ENCODE measurements around the gene ADGRL3.
"Not testable (repeated sequence)": the region's sequence is repeated elsewhere in the genome, so short reads cannot be mapped to it uniquely, and the experiment has no call there.

The ADGRL3 gene

DNA sequence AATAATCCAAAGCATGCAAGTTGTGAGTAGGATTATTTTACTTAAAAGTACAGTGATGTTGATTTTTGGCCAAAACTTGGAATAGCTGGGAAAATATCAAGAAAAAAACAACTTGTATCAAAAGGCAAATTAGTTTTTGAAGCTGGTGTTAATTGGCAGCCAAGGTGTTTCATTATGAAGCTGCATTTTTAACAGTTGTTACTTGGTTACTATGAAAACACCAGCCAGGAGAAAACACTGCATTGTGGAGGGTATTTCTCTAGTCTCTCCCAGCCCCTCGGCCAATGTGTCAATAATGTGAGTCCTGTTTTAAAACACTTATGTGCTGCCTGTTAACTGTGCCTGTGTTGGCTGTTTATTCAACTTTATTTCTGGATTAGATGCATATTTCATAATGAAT is 733.4 kb downstream of the ADGRL3 start:
- DNase-seq, result no peak

DNA sequence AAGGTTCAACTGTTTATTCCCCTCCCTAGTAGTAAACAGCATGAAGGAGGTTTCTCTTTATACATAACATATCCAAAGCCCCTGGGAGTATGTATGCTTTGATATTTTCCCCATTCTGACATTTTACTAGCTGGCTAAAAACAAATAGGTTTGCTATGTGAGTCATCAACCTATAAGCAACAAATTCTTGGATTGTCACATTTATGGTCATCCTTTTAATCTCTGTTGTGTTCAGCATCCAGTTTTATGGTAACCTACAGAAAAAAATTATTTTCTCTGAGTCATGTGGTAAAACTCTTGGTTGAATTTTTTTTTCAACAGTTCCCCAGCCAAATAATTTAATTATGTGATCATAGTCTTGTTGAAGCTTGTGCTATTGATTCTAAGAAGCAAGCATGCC is 734.1 kb downstream of the ADGRL3 start:
- DNase-seq, result no peak

DNA sequence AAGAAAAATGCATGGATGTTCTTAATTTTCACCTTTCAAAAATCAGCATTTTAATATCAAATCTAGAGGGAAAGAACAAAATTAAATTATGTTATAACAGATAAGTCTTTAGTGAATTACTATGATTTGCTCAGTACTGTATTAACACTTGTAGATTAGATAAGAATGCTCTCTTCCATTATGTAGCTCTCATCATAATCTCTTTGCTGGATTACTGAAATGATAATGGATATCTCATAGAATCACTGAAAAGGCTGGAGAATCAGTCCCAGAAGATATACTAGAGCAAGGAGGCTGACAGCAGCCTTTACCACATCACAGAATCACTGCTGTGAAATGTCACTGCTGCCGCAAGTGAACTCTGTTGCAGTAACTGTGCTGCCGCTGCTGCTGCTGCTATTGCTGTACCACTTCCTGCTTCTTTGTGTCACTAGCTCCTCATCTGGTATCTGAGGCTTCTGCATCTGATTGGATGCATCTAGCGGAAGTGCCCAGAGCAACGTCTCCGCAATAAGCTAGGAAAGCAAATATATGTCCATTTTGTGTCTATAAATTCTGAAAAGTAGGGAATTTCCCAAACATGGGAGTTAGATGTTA is 738.2 kb downstream of the ADGRL3 start:
- no peak for DNase-seq

DNA sequence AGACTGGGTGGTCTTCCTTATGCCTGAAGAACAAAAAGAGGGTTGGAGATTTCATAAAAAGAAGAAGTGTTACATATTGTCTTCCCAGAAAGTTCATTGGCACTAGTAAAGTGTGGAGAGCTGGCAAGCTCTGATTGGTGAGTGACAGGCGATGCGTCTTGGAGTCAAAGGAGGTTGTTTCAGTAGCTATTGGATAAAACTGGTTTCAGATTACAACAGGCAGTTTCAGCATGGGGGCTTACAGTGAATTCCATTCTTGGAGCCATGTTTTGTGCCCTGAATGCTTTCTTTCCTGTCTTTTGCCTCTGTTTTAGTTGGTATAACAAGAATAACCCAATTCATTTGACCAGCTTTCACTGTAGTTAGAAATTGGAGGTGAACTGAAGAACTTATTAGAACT is 750.5 kb downstream of the ADGRL3 start:
- no peak for DNase-seq

DNA sequence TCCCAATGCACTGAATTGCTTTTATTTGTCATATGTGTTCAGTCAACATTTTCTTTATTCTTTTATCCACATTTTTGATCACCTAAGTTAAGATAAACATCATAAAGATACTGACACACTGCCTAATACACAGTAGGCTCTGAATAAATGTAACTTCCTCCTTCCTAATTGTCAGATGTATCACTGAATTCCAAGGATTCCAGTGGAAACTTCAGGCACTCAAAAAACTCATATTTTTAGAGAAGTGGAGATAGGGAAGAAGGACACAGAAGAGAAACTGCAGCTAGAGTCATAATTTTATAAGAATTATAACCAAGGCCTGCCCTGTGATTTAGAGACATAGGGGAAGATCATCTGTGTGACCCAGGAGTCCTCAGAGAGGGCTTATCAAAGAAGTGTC is 753.3 kb downstream of the ADGRL3 start:
- no peak for DNase-seq

DNA sequence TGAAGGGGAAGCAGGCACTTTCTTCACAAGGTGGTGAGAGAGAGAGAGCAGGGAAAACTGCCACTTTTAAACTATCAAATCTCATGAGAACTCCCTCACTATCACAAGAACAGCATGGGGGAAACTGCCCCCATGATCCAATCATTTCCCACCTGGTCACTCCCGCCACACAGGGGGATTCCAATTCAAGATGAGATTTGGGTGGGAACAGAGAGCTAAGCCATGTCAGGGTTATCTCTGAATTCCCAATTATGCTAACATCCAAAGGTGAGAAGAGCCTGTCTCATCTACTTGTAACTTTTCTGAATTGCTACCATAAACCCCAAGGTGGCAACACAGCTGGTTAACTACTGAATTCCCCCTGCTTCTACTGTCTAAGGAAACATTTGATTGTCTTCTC is 758.5 kb downstream of the ADGRL3 start:
- no peak for DNase-seq

DNA sequence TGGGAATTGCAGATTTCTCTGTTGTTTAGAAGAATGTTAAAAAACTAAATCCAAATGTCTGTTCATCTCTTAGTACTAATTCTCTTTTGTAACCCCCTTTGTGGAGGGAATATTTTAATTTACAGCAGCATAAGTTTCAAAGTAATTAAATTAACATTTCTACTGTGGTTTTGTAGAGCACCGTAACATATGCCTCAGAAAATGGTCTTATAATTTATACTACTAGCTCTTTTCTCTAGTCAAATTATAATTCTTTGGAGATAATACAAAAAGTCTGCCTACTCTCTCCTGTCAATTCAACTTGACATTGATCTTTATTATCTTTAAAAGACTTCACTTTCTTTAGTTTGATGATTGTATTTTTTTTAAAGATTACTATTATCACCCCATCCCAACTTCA is 759.0 kb downstream of the ADGRL3 start:
- no peak for DNase-seq

DNA sequence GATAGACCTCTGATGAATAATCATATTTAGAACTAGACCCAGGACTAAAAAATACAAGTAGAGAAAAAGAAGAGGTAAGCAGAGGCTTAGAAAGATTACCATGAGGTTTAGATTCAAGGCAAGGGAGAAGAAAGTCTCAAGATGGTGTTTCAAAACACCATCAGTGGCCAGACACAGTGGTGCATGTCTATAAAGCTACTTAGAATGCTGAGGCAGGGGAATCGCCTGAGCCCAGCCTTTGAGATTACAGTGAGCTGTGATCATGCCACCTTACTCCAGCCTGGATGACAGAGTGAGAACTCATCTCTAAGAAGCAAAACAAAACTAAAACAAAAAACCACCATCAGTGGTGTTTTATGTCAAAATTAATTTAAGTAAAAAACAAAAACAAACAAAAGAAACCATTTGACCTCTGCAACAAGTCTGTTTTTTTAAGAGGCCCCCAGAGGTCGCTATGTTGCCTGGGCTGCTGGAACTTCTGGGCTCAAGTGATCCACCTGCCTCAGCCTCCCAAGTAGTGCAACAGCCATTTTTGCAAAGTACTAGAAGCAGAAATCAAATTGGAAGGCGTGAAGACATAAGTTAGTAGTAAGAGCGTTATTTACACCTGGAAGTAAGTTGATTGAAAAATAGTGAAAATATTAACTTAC is 784.3 kb downstream of the ADGRL3 start:
- DNase-seq, result no peak

DNA sequence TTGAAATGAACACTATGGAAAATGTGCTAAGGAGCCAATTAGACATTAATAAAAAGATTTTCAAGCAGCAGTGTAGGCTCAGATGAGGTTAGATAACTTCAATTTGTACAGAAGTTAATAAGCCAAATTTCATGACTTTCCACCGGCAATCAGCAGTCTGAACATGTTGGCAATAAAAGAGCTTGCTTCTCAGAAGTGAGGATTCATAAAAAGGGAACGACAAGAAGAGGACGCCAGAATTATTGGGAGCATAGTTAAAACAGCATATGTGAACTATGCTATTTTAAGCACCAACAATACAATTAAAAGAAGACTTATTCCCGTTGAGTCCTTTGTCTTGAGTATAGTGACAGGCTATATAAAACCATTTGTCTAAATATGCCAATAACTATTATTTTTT is 785.3 kb downstream of the ADGRL3 start:
- DNase-seq, result no peak

DNA sequence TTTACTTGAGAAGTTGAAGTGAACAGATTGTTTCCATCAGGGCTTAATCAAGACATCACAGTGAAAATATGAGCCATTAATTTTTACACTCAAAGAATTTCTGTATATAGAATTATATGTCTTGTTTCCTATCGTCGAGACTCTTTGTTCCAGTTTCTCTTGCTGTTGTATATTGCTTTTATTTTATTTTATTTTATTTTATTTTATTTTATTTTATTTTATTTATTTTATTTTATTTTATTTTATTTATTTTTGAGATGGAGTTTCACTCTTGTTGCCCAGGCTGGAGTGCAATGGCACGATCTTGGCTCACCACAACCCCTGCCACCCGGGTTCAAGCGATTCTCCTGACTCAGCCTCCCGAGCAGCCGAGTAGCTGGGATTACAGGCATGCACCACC is 786.8 kb downstream of the ADGRL3 start:
- DNase-seq, result not testable (repeated sequence)

DNA sequence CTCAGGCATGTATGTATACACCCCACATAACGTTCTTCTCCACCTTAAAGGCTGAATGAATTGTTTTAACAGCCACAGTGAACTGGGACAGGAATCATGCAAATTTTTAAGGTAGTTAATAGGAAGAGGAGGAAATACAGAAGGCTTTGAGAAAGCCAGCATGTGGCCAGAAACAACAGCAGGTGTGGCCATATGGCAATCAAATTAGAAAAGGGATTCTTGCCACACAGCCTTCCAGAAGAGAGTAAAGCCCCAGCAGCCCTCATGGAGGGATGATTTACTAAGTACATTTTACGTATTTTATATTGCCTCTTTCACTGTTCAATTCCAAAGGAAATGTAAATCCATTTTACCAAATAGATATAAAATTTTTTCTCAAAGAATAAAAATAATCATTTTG is 792.2 kb downstream of the ADGRL3 start:
- DNase-seq, result no peak

DNA sequence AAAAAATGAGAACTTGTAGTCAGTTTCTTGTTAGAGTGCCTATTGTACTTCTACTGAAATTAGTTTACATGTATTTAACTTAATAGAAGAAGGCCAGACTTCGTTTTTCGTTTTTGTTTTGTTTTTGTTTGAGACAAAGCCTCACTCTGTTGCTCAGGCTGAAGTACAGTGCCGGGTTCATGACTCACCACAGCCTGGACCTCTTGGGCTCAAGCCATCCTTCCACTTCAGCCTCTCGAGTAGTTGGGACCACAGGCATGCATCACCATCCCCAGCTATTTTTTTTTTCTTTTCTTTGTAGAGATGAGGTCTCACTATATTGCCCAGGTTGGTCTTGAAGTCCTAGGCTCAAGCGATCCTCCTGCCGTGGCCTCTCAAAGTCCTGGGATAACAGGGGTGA is 793.9 kb downstream of the ADGRL3 start:
- DNase-seq, result no peak

DNA sequence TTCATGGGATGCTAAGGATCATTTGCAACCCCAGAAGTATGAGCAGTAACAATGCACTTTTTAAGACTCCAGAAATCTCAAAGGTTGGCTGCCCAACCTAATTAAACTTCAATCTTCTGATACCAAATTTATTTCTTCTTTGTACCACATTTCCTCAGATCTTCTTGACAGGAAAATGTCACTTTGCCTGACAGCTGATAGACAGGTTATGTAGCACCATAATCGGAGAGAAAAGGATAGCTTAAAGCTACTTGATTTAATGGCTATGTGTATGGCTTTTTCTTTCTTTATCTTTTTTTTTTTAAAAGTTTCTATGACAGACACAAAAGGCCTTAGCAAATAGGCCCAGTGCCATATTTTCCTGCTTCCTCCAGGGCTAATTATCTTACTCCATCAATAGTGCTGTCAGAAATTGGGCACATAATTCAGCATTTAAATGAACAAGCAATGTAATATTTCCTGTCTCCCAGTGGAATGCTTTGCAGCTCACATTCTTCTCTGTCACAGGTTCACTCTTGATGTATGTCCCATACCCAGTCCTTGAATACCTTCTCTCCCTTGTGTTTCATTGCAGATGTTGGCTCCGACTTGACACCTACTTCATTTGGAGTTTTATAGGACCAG is 795.7 kb downstream of the ADGRL3 start:
- no peak for DNase-seq

DNA sequence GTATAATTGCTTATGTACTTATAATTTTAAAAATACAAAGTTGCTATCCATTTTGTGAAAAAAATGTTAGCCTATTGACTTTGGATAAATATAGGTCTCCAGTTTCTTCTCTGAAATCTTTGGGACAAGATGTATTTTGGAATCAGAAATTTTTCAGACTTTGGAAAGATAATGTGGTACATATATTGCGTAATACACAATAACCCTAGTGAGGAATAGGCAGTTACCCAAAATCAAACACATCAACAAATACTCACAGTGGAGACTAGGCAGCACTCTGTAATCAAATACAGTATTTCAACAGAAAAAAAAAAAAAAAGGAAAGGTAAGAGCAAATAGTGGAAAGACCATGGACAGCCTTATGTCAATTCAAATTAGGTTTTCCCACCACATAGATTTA is 796.8 kb downstream of the ADGRL3 start:
- no peak for DNase-seq

DNA sequence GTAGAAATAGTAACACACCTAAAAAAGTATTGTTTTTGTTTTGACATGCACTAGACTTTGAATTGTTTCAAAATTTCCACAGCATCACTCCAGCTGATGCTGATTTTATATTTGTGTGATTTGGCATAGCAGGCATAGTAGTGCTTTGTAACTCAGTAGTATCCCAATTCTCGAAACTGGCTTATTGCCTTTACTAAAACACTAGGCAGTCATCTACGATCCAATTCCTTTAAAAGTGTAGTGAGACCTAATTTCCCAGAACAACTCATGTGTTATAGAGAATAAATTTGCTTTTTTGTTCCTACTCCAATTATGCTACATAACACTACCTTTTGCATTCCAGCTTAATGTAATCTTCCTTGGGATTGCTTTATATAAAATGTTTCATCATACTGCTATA is 797.7 kb downstream of the ADGRL3 start:
- no peak for DNase-seq

DNA sequence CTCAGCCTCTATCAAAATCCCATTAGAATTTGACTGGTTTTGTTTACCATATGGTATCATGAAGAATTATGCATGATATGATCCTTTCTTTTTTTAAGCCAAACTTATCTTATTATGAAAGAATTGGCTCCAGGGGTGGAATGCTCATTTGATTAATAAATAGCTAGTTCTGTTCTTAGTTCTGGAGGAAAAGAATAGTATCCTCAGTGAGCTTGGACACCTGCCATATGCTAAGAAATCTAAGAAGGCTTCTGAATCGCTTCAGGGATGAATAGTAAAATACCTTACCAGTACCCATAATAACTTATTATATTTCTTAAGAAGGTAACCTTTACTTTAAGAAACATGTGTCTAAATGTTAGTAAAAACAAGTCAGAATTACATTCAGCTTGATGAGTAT is 803.6 kb downstream of the ADGRL3 start:
- DNase-seq, result no peak

DNA sequence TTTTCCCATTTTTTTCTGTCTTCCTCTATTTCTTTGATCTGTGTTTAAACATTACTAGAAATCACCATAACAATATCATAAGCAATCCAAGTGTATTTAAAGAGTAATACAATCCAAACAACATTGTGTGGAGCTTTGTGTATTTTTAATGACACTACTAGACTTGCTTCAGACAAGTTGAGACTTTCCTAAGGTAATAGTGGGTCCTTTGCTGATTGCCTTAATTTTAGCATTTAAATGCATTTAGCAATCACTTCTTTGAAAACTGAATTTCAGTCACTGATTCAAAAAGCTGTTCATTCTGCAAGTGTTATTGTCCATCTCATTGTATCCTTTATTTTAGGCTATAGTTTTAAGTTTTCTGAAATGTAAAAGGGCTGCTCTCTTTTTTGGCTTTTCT is 804.8 kb downstream of the ADGRL3 start:
- DNase-seq, result no peak

DNA sequence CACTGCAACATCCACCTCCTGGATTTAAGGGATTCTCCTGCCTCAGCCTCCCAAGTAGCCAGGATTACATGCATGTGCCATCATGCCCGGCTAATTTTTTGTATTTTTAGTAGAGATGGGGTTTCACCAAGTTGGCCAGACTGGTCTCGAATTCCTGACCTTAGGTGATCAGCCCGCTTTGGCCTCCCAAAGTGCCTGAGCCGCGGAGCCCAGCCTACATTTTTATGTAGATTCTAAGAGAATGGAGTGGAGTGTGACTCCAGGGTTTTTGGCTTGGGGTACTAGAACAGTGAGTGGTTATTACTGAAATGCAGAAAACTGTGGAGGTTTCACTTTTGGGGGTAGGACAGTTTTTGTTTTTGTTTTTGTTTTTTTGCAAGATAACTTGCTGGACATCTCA is 806.0 kb downstream of the ADGRL3 start:
- DNase-seq, result no peak

DNA sequence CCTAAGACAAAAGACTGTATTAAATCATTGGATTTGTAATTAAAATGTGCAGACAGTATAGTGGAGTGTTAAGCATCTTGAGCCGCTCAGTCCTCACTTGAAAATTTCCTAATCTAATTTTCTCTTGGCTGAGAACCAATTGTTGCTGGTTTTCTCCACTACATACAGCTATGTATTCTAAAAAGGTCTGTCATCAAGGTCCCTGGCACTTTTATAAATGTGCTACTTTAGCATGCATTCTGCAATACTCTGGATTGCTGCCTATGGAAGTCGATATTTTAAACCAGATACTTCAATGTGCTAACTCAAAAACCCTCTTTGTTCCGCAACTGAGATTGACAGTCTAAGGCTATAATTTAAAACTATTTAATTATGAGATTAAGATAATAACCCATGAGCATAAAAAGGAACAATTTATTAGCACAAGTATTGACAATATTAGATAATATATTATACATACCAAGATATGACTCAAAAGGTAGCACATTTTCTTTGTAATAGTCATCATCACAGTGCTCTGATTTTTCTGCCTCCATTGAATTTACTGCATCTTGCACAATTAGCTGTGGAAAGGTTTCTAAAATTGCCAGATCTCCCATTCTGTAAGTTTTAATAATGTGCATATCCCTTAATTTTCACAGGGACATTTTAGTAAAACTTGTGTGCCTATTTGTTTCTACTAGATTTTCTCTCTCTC is 815.1 kb downstream of the ADGRL3 start:
- no peak for DNase-seq

DNA sequence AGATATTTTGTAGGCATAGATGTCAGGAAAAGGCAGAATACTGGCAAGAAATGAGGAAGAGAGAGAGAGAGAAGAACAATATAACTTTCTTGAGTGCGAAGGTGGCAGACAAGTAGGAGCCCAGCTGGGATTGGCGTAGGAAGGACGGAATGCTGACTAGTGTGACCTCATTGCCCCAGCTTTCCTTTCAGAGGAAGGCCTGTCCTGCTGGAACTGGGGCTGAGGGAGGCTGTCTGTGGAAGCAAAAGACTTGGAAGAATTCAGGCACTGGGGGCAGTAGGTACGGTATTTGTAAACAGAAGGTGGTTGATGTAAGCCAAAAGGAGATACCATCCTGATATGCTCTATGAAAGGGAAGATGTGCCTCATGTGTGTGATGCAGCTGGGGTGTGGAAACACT is 818.4 kb downstream of the ADGRL3 start:
- no peak for DNase-seq

DNA sequence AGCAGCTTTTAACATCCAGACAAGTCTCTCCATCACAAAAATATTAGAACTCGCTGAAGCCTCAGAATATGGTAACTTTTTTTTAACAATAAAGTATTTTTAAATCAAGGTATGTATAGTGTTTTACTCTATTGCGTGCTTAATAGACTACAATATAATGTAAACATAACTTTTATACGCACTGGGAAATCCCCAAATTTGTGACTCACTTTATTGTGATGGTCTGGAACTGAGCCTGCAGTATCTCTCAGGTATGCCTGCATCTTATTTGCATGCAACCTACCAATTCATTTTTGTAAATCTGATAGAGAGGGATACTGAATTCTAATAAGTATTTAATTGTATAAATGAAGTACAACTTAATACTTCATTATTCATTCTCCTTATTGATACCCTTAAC is 823.5 kb downstream of the ADGRL3 start:
- DNase-seq, result no peak

DNA sequence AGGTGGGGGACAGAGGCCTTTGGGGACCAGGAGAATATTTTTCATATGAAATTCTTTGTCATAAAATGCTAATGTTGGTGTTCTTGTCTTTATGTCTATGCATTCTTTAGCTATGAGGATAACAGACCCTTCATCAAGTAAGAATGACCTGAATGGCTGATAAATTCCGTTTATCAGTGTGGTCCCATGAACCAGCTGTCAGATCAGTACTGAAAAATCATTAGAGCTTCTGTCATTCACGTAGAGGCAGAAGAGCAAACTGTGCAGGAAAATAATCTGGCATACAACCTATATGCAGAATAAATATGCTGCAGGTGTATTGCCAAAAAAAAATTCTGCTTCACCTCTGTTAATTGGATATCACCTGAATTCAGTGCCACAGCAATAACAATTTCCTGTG is 828.6 kb downstream of the ADGRL3 start:
- no peak for DNase-seq

DNA sequence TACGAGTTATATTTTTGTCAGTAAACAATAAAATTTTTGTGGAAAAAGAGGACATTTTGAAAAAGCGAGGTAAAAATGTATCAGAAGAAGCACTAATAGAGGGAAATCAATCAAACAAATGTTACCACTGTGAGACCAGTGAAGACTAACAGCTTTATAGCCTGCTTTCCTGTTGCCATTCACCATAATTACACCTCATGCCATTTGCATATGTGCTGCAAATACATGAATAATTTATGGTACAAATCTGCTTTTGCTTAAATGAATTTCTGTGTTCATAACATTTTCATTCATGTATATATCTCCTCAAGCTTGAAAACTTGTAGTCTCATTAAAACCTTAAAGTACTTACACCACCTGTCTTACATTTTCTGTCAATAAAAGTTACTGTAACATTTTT is 830.8 kb downstream of the ADGRL3 start:
- no peak for DNase-seq

DNA sequence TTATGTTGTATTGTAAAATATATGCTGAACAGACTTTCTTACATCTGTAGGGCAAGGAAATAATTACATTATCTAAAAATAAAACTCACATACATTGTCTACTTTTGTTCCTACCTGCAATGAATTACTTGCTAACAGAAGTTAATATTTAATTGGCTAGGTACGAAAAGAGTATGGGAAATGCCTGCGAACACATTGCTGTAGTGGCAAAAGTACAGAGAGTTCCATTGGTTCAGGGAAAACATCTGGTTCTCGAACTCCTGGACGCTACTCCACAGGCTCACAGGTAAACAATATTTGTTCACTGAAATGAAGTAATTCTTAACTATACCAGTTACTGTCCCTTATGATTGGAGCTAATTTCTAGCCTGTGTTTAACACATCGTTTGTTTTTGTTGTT is 837.4 kb downstream of the ADGRL3 start:
- no peak for DNase-seq
